8988T (cell line): Measurements from ENCODE around the gene PLA2G2C.

Experiments used
- DNase-seq: peaks from one replicate; pipeline ENCODE4 v3.0.0; 2011

Gene PLA2G2C

GRCh38 chr1:20207546-20207945 lies 21.2 kb upstream of the PLA2G2C start:
- DNase-seq: no peak

GRCh38 chr1:20202166-20202565 lies 15.8 kb upstream of the PLA2G2C start:
- no peak for DNase-seq

GRCh38 chr1:20200966-20201365 lies 14.6 kb upstream of the PLA2G2C start:
- DNase-seq: no peak

- no peak for DNase-seq
These were observed 13.5 kb upstream of the PLA2G2C start for GRCh38 chr1:20199840-20200239.

- no peak for DNase-seq
These were observed 13.1 kb upstream of the PLA2G2C start for GRCh38 chr1:20199403-20199802.

- DNase-seq: no peak
These were observed 12.6 kb upstream of the PLA2G2C start for GRCh38 chr1:20198918-20199317.

- DNase-seq: no peak
These were observed 12.0 kb upstream of the PLA2G2C start for GRCh38 chr1:20198296-20198695.

- DNase-seq: no peak
These were observed 11.0 kb upstream of the PLA2G2C start for GRCh38 chr1:20197329-20197791.

- no peak for DNase-seq
These were observed 9.1 kb upstream of the PLA2G2C start for GRCh38 chr1:20195462-20195780.

- DNase-seq: peak; percentile 34
These were observed 8.6 kb upstream of the PLA2G2C start for GRCh38 chr1:20194757-20195461.

GRCh38 chr1:20194224-20194623 lies 7.9 kb upstream of the PLA2G2C start:
- DNase-seq: no peak

GRCh38 chr1:20192871-20193411 lies 6.6 kb upstream of the PLA2G2C start:
- DNase-seq: no peak

GRCh38 chr1:20192364-20192763 lies 6.0 kb upstream of the PLA2G2C start:
- DNase-seq: no peak

- no peak for DNase-seq
These were observed 5.0 kb upstream of the PLA2G2C start for GRCh38 chr1:20191266-20191825.

- DNase-seq: no peak
These were observed 4.2 kb upstream of the PLA2G2C start for GRCh38 chr1:20190256-20191160.

- DNase-seq: no peak
These were observed 3.3 kb upstream of the PLA2G2C start for GRCh38 chr1:20189664-20190063.

- DNase-seq: no peak
These were observed 2.1 kb upstream of the PLA2G2C start for GRCh38 chr1:20188455-20188817.

GRCh38 chr1:20187813-20188454 lies 1.6 kb upstream of the PLA2G2C start:
- no peak for DNase-seq

GRCh38 chr1:20187103-20187812 lies 940 bp upstream of the PLA2G2C start:
- DNase-seq: no peak

GRCh38 chr1:20184997-20185833 lies 1.1 kb downstream of the PLA2G2C start:
- DNase-seq: no peak

- no peak for DNase-seq
These were observed 1.8 kb downstream of the PLA2G2C start for GRCh38 chr1:20184481-20184900.
